Measurements from ENCODE around the gene KCTD1.
"Not testable (repeated sequence)": the region's sequence is repeated elsewhere in the genome, so short reads cannot be mapped to it uniquely, and the experiment has no call there.

The KCTD1 gene

GRCh38 chr18:26458526-26459232 lies 89.7 kb downstream of the KCTD1 start:
- no peak for DNase-seq (ENCODE audit: low read depth in 1 of 2, low spot score in 1 of 2)

GRCh38 chr18:26457611-26458353 lies 90.6 kb downstream of the KCTD1 start:
- DNase-seq (ENCODE audit: low read depth in 1 of 2, low spot score in 1 of 2) = no peak

GRCh38 chr18:26457195-26457594 lies 91.2 kb downstream of the KCTD1 start:
- DNase-seq (ENCODE audit: low read depth in 1 of 2, low spot score in 1 of 2) = no peak

GRCh38 chr18:26456070-26456491 lies 92.3 kb downstream of the KCTD1 start:
- no peak for DNase-seq (ENCODE audit: low read depth in 1 of 2, low spot score in 1 of 2)

GRCh38 chr18:26455639-26456038 lies 92.7 kb downstream of the KCTD1 start:
- no peak for DNase-seq (ENCODE audit: low read depth in 1 of 2, low spot score in 1 of 2)

GRCh38 chr18:26454616-26455015 lies 93.7 kb downstream of the KCTD1 start:
- DNase-seq (ENCODE audit: low read depth in 1 of 2, low spot score in 1 of 2) = no peak

- no peak for DNase-seq (ENCODE audit: low read depth in 1 of 2, low spot score in 1 of 2)
Observed at GRCh38 chr18:26454192-26454591, 94.2 kb downstream of the KCTD1 start.

DNA sequence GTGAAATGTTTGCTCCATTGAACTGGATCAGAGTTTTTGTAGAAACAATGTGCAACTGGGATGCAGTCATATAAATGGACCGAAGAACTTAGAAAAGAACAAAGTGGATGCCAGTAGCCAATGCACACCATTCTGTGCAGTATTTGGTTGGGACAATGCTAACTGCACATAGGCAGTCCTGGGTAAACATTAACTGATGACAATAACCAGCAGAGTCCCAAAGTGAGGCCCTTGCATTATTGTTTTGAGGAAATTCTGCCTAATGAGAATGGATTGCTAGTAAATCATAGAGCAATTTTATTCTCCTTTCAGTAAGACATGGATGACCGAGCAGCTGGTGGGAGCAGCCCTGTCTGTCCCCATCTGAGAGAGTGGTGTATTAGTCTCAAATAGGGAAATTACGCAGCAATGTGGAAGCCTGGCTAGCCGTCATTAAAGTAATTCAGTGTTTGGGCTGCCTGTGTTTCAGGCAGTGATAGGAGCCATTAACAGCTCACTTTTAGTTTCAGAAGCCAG lies 94.9 kb downstream of the KCTD1 start:
- DNase-seq (ENCODE audit: low read depth in 1 of 2, low spot score in 1 of 2) = no peak

DNA sequence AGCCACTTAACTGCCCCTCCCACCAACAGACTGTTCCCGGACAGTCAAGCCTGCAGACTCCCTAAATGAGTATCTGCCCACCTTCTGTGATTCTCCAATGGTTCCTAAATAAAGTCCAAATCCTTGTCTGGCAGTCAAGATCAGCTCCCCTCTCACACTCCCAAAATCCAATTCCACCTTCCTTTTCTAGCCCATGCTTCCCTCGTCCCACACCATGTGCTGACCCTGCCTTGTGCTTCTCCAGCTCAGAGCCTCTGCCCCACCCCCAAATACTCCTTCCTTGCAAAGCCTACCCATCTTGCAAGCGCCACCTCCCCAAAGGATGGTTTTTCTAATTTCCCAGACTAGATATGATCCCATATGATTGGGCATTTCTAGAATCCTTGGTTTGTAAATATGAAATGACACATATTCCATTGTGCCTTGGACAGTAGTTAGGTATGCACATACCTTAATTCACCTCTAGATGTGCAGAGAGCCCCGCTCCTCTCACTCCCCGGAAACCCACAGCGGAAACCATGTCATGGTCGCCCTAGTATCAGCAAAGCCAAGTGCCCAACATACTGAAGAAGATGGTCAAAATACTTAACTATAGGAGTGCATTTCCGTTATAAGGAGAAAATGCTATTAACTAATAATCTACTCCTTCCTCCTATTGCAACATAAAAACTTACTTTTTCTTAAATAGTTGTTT lies 97.2 kb downstream of the KCTD1 start:
- no peak for DNase-seq (ENCODE audit: low read depth in 1 of 2, low spot score in 1 of 2)

- DNase-seq (ENCODE audit: low read depth in 1 of 2, low spot score in 1 of 2) = no peak
Observed at GRCh38 chr18:26448714-26449159, 99.6 kb downstream of the KCTD1 start.

DNA sequence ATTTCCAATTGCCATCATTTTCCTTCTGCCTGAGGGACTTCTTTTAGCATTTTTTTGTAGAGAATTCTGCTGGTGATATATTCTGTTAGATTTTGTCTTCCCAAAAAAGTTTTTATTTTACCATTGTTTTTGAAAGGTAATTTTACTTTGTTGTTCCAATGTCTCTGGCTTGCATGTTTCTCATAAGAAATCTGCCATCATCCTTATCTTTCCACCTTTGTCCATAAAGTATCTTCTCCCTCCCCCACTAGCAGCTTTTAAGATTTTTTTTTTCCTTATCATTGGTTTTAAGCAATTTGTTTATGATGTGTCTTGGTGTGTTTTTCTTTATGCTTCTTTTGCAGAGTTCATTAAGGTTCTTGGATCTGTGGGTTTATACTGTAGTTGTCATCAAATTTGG lies 104.5 kb downstream of the KCTD1 start:
- DNase-seq (ENCODE audit: low read depth in 1 of 2, low spot score in 1 of 2) = no peak

DNA sequence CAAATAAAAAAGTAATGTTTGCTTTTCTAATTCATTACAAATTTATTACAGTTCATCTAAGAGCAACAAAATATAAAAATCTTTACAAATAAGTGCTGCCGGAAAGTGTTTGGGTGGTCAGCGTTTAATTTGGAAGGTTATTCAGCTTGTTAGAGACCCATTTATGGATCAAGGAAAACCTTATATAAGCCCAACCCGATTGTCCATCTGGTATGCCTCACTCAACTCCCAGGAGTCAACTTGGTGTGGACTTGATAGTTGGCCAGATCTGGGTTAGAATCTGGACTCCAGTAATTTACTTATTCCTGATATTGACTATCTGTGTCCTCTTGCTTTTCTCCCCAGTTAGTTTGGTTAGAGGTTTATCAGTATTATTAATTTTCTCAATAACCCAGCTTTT lies 106.2 kb downstream of the KCTD1 start:
- no peak for DNase-seq (ENCODE audit: low read depth in 1 of 2, low spot score in 1 of 2)

DNA sequence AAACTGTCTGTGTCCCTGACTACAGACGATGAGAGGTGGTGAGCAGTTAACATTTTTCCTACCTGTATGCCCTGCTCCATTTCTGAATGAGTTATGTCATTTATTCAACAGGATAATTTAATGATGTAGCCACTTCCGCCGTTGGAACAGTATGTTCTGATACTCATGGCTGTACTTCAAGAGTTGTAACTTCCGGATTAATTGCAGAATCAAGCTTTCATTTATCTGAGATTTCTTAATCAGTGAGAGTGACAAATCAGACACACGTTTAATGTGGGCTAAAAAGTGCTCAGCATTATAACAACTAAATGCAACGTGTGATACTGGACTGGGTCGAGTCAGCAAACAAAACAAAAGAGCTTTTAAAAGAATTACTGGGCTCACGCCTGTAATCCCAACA lies 107.7 kb downstream of the KCTD1 start:
- no peak for DNase-seq (ENCODE audit: low read depth in 1 of 2, low spot score in 1 of 2)

DNA sequence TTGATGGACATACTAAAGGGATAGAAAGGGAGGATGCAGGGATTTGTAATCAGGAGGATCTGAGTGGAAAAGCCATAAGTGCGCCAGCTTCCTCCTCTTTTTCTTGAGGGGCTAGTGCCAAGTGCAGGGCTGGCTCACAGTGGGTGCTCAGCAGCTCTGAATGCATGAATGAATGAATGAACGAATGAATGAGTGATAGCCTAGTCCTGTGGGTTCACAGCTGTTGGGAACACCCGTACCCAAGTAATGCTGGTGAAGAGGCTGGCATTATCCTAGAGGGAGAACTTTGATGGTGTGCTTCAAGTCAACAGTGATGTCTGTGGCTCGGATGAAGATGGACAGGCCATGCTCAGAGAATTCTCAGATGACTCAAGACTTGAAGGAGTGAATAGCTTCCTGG lies 108.8 kb downstream of the KCTD1 start:
- DNase-seq (ENCODE audit: low read depth in 1 of 2, low spot score in 1 of 2) = no peak

DNA sequence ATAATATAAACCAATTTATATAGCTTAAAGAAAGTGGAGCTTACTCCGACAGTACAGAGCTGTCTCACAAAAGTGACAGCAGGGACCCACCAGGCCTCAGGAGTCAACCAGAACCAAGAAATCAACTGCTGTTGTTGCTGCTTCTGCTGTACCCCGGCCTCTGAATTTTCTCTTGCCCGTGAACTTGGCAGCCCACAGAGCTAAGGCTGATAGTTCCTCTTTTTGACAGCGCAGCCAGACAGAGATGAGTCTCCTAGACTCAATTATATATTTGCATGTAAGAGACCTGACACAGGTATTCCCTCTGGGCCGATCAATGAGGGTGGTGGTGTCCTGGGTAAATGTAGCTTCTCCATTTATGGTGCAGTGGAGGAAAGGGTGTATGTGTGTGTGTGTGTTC lies 109.4 kb downstream of the KCTD1 start:
- no peak for DNase-seq (ENCODE audit: low read depth in 1 of 2, low spot score in 1 of 2)

- not testable (repeated sequence) for DNase-seq (ENCODE audit: low read depth in 1 of 2, low spot score in 1 of 2)
Observed at GRCh38 chr18:26437634-26438033, 110.7 kb downstream of the KCTD1 start.

DNA sequence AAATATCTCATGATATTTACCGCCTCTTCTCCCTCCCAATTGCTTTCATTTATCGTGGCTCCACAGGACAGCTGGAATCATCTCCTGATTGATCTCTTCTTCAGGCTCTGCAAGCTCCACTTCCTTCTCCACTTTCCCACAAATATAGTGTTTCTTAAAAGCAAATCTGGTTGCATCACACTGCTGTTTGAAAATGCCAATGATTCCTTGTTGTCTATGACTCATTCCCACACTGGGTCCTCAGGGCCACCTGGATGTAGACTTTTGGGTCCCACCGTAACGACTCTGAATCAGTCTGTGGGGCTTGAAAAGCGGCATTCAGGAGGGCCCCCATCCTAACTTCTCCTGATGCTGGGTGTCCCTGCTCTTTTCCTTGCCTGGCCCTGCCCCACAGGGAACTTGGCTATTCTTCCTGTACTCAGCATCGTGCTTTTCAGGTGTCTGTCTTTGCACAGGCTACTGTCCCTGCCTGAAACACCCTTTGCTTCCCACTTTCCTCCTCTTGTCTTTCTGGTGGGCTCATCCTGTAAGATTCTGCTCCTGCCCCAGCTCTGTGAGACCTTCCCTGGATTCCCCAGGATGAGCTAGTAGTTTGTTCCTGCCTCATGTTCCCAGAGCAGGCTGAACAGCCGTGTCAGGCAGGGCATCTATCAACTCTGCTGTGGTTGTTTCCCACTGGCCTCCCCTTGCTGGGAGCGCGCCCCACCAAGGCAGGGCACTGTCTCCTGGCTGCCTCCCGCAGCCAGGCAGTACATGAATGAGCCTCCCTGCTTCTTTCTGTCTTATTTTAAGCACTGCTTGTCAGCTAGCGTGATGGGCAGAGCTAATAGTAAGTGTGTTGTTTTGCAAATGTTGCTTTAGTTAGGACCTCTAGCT lies 111.9 kb downstream of the KCTD1 start:
- DNase-seq (ENCODE audit: low read depth in 1 of 2, low spot score in 1 of 2) = no peak

GRCh38 chr18:26435415-26436095 lies 112.8 kb downstream of the KCTD1 start:
- no peak for DNase-seq (ENCODE audit: low read depth in 1 of 2, low spot score in 1 of 2)

- DNase-seq (ENCODE audit: low read depth in 1 of 2, low spot score in 1 of 2) = no peak
Observed at GRCh38 chr18:26434887-26435286, 113.5 kb downstream of the KCTD1 start.

Data from activated CD4-positive, alpha-beta T cell treated with anti-CD3 and anti-CD28 coated beads, Interleukin-2, amount 50 U/mL, for 24 hours (primary cell).